GM12892 (cell line): ENCODE results near the gene HAPLN3.

ENCODE experiments used
- DNase-seq: peaks from one replicate; pipeline ENCODE4 v3.0.0; 2011; ENCODE audit not compliant: insufficient read length
- FAIRE-seq: peaks from 2 replicates; lab custom pipeline; 2011; peaks lifted over from hg19 to GRCh38; lab: Jason Lieb, UNC
- POLR2A ChIP-seq: IDR thresholded peaks from 2 replicates; pipeline ENCODE4 v1.6.1; 2011; ENCODE audit warnings: low read depth, low read length, control low read depth
- POLR2AphosphoS5 ChIP-seq: IDR thresholded peaks from 2 replicates; pipeline ENCODE4 v1.6.1; 2011; ENCODE audit warnings: low read depth, low read length, control low read depth
- TAF1 ChIP-seq: IDR thresholded peaks from 2 replicates; pipeline ENCODE4 v1.6.1; 2011; ENCODE audit warnings: low read depth, mild to moderate bottlenecking, control low read depth, low read length, borderline replicate concordance

HAPLN3 gene

DNA sequence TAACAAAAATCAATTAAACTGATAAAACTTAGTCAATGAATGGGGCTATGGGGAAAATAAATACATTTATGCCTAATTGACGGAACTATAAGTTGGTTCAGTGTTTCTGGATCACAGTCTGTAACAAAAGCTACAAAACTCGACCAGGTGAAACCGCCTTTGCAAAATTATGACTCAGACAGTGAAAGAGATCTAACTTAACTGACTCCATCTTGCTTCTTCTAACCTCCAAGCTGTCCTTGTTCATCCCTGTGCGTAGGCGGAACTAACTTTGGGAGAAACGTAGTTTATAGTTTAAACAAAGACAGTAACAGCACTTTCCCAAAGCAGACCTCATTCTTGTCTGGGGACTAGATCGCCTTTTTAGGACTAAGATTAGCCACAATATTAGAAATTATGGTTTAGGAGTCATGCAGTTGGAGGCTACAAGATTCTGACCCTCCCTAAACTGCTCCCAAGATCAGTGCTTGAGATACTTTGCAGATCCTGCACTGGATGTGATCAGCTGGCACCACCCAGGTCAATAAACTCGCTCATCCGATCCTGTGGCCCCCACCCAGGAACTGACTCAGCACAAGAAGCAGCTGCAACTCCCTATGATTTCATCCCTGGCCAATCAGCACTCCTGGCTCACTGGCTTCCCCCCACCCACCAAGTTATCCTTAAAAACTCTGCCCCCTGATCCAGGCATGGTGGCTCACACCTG lies 25.0 kb upstream of the HAPLN3 start:
- TF ChIP-seq POLR2AphosphoS5 = no peak
- FAIRE-seq (peak; percentile 63), DNase-seq (no peak)

DNA sequence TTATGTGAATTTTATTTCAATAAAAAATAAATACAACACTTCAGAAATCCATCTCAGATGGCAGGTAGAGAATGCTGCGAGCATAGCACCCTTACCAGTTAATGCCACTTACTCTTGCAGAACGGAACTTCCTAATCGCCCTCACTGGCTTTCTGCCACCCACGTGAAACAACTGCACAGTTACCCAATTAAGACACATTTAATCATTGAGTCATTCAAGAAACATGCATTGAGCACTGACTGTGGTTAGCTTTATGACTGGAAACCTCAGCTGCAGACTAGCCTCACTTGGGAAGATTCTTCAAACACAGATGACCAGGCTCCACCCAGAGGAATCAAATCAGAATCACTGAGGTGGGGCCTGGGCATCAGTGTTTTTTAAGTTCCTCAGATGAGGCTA lies 23.4 kb upstream of the HAPLN3 start:
- no peak for TF ChIP-seq POLR2A
- no peak for TF ChIP-seq TAF1
- TF ChIP-seq POLR2AphosphoS5 = no peak
- DNase-seq (no peak), FAIRE-seq (no peak)

DNA sequence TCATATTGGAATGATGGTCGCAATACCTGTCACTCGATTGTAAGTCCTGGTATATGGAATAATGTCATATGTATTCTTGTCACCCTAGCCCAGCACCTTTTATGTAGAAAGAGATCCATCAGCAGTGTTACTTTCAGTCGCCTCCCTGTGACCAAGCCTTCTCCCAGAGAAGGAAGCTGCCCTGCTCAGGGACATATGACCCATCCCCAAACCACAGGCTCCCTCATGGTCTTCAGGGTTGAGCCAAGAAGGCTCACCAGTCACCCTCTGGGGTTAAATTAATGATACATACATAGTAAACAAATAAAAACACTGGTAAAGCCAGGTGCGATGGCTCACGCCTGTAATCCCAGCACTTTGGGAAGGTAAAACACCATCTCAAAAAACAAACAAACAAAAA lies 22.4 kb upstream of the HAPLN3 start:
- DNase-seq (no peak), FAIRE-seq (no peak)
- TF ChIP-seq TAF1 (no peak), POLR2AphosphoS5 (no peak), POLR2A (no peak)

DNA sequence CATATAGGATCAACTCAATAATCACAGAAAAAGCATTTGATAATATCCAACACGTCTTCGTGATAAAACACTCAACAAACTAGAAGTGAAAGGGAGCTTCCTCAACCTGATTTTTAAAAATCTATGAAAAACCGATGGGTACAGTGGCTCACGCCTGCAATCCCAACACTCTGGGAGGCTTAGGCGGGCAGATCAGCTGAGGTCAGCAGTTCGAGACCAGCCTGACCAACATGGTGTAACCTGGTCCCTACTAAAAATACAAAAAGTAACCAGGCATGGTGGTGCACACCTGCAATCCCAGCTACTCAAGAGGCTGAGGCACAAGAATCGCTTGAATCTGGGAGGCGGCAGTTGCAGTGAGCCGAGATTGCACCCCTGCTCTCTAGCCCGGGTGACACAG lies 20.0 kb upstream of the HAPLN3 start:
- no peak for FAIRE-seq
- no peak for TF ChIP-seq POLR2A
- no peak for TF ChIP-seq TAF1
- no peak for TF ChIP-seq POLR2AphosphoS5
- DNase-seq = no peak

DNA sequence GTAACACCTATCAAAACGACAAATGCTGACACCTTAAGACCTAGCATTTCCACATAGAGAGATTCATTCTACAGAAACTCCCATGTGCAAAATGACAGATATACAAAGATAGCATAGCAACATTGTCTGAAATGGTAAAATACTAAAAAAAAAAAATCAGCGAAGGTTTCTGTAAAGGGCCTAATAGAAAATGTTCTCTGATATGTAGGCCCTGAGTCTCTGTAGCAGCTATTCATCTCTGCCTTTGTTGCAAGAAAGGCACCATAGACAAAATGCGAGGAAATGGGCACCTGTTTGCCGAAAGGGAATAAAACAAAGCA lies 18.5 kb upstream of the HAPLN3 start:
- no peak for TF ChIP-seq TAF1
- no peak for TF ChIP-seq POLR2AphosphoS5
- no peak for TF ChIP-seq POLR2A
- FAIRE-seq = no peak
- no peak for DNase-seq

DNA sequence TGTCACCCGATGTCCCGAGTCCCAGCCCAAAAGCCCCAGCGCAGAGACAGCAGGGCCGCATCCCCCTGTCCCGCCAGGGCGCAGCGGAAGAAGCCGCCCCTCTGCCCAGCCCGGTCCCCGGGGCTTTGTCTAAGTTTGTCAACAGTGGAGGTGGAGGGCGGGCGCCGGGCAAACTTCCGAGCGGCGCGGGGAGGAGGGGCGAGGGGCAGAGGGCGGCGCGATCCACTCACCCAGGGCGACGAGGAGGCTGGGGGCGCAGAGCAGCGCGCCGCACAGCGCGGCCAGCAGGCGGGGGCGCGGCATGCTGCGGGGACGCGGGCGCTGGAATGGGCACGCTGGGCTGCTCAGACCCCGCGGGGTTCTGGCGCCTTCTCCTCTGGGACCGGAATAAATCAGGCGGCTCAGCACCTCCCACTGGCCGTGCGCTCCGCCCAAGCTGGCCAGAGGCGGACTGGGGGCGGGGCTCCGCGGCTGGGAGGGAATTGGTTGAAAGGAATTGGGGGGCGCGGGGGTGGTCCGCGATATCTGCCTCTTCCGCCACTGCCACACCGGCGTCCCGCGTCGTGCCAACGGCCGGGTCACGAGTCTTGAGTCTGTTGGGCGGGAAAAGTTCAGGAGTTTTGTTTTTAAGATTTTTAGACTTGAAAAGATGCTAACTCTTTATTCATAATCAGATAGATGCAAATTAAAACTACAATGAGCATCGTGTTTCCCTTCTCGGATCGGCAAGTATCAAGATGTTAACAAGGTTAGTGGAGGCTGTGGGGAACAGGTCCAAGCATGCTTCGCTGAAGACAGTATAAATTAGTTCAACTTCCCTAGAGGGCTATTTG lies 17.9 kb upstream of the HAPLN3 start, which contains the start of gene MFGE8:
Gene MFGE8 (minus strand): TSS at position 363 of the 833 bp plus-strand sequence. CDS start 60 bp downstream, at position 303.
- TF ChIP-seq POLR2A (no peak), TAF1 (no peak), POLR2AphosphoS5 (no peak)
- DNase-seq (peak; percentile 66), FAIRE-seq (peak; percentile 42)

DNA sequence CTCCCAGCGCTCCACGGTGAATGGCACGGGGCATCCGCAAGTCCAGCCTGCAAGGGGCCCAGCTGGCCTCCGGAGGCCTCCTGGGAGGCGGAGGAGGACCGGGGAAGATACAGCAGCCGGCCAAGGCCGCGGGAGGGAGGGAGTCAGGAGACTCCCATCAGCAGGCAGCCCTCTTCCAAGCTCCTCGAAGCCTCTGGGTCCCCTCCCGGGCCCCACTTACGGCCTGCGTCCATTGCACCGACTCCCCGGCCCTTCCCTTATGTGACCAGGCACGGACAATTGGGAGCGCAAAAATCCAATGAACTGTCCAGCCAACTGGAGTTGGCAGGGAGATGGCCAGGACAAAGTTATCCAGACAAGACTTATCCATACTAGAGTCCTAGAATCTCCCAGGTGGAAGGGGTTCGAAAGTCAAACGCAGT lies 17.2 kb upstream of the HAPLN3 start:
- FAIRE-seq (no peak), DNase-seq (no peak)
- TF ChIP-seq POLR2A (no peak), TAF1 (no peak), POLR2AphosphoS5 (no peak)

DNA sequence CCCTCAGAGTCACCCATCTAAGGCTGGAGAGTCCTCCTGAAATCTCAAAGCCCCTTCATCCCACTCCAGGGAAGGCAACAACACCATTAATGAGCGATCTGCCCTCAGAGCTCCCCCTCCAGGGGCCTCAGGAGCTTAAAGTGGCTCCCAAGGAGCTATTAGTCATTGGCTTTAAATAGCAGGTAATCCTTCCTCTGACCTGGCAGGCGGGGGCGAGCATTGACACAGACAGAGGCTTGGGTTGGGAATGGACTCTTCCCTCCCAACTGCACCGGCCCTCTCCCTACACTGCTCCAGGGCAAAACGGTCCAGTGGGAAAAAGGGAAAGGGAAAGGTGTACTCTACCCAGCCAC lies 16.4 kb upstream of the HAPLN3 start:
- TF ChIP-seq POLR2AphosphoS5 = no peak
- TF ChIP-seq TAF1 = no peak
- TF ChIP-seq POLR2A = no peak
- DNase-seq (no peak), FAIRE-seq (no peak)

DNA sequence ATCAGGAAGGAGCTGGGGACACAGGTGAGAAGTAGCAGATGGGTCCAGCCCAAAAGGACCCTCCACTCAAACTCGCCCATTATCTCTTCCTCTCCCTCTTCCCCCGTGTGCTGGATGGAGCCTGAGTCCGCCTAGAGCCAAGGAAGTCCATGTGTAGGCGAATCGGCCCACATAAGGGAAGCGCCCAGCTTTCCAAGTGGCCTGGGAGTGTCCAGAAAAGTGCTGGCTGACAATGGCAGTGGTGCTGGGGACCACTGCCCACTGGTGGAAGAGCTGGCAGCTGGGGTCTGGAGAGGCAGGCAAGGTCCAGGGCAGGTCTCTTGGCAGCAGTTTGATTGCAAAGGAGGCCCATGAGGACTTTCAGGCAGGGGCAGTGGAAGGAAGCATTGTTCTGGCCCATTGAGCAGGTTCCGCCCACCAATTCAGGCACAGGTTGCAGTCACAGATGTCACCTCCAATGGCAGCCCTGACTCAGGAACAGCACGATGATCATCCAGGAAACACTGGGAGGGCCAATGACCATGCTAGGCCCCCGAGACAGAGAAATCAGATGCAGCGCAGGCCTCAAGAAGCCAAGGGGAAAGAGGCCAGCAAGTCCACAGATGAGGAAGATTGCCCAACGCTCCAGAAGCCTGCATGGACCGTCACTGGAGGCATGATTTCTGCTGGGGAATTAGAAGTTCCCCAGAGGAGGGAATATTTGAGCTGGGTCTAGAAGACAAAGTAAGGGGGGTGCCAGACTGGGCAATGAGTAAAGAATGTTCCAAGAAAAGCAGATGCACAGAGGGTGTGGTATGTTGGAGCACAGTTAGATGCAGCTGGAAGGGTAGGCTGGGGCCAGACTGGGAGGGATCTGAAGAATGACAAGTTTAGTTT lies 14.8 kb upstream of the HAPLN3 start:
- FAIRE-seq (no peak), DNase-seq (no peak)
- TF ChIP-seq POLR2AphosphoS5 (no peak), POLR2A (no peak), TAF1 (no peak)

DNA sequence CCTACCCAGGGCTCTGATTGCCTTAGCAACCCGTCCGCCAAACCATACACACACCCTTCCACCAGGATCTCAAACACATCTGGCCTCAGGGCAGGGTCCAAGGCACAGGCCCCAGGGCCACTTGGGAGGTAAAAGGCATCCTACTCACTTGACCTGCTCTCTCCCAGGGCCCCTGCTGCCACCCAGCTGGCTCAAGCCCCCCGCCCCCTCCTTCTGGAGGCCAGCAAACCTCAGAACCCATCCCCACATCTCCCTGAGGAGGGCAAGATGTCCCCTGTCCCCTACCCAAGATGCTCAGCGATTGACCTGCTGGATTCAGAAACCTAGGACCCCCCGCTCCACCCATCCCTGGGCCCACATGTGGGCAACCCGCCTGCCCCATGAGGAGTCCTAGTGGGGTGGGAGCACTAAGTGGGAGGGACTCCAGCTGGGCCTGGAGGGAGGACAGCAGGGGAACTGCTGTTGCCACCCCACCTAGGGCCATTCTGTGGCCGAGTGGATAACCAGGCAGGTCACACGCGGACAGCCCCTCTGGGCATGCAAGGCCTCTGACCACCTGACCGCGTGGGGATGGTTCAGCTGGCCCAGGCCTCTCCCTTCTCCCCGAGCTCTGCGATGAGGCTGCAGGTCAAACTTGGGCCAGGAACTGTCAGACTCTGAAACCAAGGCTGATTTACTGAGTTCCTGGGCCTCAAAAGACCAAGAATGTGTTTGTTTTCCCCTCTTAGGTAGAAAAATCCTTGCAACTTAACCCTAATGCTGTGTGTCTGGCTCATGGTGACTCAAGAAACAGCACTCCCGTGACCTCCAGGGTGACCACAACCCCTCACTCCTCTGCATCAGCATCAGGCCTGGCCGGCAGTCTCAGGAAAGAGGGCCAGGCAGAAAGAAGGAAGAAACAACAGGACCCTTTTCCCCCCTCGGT lies 13.6 kb upstream of the HAPLN3 start:
- DNase-seq = no peak
- TF ChIP-seq TAF1 (no peak), POLR2AphosphoS5 (no peak), POLR2A (no peak)
- no peak for FAIRE-seq
